HG02852 (cell line): ENCODE measurements around the gene PAMR1.
"Not testable (repeated sequence)": the region's sequence is repeated elsewhere in the genome, so short reads cannot be mapped to it uniquely, and the experiment has no call there.

Source experiments
- ATAC-seq: cut with Tn5 transposase; IDR thresholded peaks from one replicate; pipeline ENCODE4 v1.9.1; 2021; ENCODE audit warnings: mild to moderate bottlenecking, moderate library complexity; ENCODE audit not compliant: unreplicated experiment

The PAMR1 gene, protein sequence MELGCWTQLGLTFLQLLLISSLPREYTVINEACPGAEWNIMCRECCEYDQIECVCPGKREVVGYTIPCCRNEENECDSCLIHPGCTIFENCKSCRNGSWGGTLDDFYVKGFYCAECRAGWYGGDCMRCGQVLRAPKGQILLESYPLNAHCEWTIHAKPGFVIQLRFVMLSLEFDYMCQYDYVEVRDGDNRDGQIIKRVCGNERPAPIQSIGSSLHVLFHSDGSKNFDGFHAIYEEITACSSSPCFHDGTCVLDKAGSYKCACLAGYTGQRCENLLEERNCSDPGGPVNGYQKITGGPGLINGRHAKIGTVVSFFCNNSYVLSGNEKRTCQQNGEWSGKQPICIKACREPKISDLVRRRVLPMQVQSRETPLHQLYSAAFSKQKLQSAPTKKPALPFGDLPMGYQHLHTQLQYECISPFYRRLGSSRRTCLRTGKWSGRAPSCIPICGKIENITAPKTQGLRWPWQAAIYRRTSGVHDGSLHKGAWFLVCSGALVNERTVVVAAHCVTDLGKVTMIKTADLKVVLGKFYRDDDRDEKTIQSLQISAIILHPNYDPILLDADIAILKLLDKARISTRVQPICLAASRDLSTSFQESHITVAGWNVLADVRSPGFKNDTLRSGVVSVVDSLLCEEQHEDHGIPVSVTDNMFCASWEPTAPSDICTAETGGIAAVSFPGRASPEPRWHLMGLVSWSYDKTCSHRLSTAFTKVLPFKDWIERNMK

DNA sequence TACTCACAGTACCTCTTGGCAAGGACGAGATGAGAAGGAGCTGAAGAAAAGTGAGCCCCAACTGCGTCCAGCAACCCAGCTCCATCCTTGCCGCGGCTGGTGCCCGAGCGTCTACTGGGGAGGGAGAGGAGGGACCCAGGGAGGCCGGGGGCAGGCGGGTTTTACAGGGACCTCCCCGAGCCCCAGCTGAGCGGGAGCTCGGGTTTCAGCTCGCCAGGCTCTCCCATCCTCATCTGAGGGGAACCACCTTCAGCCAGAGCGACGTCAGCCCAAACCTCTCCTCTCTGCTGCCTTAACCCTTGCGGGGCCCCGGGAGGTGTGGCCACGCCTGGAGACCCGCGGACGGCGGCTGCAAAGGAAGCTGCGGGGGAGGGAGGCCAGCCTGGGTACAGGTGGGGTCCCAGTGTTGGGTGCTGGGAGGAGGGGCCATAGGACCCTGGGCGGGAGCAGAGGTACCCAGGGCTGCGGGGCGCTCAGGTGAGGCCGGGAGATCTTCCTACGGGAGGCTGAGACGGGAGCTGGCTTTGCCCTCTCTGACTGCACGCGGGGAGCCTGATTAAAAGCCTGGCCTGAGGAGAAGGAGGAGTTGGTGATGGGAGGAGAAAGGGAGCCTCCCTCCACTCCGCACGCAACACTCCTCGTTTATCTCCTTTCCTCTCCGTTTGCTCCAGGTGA, at the start of gene PAMR1:
TSS of gene PAMR1 (minus strand) at position 116 of the 675 bp plus-strand sequence. CDS start at position 85, 31 bp downstream.
- ATAC-seq, result no peak

DNA sequence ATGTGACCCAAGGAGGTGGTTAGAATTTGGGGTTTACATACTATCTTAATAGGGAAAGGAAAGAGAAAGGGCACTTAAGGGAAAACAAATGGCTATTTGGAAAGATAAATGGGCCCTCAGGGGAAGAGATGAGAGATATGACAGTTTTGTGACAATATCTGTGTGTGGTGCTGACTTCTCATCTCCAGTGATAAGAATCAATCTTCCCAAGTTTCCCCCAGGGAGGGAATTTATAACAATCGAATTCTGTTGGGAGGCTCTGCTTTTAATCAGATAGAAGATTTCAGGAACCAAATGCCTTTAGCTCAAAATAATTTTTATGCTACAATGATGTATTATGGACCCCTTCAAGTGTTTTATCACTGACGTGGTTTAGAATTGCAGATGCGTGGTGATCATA, 46.3 kb upstream of the PAMR1 start:
- ATAC-seq, result no peak

DNA sequence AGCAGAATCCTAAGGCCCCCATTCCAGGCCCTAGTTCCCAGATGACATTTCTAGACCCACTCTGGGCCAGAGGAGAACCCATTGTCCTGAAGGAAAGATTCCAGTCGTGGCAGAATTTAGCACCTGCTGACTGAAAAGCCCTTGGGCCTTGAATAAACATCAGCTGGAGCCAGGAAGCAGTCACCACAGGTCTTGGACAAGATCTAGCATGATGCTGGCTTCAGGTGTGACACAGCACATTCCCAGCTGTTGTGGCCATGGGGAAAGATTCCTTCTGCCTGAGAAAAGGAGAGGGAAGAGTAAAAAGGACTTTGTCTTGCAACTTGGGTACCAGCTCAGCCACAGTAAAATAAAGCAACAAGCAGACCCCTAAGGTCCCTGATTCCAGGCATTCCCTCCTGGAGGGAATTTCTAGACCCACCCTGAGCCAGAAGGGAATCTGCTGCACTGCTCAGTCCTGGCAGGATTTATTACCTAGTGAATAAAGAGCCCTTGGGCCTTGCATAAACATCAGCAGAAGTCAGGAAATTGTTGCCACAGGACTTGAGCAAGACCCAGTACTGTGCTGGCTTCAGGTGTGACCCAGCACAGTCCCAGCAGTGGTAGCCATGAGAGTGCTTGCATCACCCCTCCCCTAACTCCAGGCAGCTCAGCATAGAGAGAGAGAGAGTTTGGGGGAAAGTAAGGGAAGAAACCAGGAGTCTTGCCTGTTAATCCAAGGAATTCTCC, 42.5 kb upstream of the PAMR1 start:
- ATAC-seq, result no peak

- no peak for ATAC-seq
Observed at GRCh38 chr11:35566885-35567284, 41.5 kb upstream of the PAMR1 start.

DNA sequence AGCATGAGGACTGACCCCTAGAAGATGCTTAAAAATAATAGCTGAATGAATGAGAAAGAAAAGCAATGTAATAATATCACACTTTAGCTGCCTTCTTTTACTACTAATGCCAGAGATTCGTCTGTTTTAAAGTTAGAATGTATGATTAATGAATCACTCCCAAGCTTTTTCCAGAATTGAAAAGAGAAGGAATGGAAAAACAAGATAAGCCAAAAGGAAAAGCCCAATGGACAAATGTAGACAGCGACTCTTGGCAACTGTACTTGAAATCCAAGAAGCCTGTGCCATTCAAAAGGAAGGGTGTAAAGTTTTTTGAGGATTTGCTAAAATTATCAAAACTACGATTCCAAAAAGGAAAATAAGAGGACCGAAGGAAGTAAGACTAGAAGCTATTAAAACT, 40.8 kb upstream of the PAMR1 start:
- ATAC-seq, result no peak

- ATAC-seq, result no peak
Observed at GRCh38 chr11:35564245-35564595, 38.8 kb upstream of the PAMR1 start.

DNA sequence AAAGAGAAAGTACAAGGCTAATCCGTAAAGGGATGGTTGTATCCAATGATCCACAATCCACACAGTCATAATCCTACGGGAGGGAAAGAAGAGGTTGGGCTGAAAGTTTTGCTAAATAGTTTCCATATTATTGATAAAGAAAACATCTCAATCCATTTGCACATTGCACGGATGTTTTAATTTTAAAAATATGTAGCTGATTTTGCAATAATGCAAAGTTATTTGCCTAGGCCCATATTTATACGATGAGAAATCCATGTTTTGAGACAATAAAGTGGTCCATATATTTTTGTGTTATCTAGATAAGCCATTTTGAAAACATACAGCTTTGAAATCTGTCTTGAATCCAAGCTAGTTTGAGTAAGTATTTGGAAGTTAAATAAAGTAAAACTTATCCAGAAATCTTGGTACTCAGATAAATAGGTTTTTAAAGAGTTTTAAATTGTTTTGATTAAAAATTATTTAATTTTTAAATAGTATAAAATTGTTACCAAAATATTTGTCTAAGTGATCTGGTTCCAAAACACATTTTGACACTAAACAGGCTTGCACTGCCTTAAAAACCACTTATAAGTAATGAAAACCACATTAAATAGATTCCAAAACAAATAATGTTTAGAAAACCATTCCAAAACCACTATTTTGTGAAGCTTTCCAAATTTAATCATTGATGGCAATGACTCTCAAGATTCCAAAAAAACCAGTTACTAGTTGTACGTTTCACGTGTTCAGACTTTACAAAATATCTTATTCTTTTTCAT, 38.2 kb upstream of the PAMR1 start:
- no peak for ATAC-seq

- no peak for ATAC-seq
Observed at GRCh38 chr11:35559949-35560348, 34.5 kb upstream of the PAMR1 start.

- no peak for ATAC-seq
Observed at GRCh38 chr11:35558513-35558912, 33.1 kb upstream of the PAMR1 start.

DNA sequence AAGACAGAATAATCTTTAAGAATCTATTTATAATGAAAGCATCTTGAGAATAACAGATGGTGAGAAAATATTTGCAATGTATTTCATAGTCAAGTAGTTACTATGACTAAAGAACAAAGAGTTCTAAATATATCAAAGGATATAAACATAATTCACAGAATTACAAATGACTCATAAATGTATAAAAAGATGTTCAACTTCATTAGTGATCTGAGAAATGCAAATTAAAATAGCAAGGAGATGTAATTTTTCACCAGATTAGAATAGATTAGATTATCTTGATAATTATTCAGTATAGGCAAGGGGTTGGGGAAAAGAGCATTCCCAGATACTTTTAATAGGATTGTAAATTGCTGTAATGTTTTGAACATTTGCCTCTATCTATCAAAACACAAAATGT, 30.1 kb upstream of the PAMR1 start:
- ATAC-seq, result no peak

DNA sequence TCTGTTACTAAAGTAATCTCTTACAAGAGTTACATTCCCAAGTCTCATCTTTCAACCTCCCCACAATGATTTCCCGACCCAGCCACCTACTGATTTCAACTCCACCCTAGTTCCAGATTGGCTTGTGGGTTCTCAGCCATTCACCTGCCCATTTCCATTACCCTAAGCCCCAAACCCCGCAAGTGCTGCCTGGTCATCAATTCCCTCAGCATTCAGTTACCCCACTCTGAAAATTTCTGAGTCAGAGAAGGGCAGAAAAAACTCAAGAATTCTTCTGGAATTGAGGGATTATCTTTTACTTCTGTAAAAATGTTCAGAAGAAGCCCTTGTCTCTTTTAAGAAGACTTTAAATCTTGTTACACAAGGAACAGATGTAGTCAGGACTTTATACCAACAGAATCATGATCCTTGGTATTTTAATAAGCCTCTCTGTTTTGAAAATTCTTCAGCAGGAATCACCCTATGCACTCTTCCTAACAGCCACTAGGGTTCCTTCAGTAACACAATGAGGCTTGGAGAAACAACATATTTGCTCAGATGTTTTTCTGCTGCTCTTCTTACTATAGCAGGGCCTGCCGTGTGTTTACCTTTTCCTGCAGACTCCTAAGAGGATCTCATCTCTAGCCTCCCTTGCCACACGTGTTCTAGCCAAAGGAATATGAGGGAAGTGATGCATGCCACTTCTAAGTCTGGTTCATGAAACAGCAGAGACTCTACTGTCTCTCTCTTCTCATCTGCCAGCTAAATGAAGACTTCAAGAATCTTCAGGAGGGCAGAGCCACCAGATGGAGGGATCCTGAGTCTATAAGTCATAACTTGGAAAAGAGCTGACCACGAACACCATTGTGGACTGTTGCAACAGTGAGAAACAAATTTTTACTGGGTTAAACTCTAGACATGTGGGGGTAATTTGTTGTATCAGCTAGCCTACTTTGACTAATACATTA, 29.3 kb upstream of the PAMR1 start:
- ATAC-seq, result no peak

DNA sequence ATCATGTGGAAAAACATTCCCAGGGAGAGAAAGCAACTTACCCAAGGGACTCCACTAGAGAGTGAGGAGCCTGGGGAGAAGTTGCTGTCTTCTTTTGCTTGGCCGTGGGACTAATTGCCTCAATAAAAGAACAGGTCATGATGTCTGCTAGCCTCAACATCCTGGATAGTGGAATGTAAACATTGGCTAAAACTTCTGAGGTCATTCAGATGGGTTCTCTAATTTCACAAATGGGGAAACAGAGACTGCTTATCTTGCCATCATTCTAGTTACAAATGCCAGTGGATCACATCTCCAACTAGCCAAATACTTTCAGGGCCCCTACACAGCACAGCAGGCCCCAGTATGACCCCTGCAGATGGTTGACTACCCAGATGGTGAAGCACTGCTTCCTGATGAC, 28.4 kb upstream of the PAMR1 start:
- ATAC-seq, result no peak

DNA sequence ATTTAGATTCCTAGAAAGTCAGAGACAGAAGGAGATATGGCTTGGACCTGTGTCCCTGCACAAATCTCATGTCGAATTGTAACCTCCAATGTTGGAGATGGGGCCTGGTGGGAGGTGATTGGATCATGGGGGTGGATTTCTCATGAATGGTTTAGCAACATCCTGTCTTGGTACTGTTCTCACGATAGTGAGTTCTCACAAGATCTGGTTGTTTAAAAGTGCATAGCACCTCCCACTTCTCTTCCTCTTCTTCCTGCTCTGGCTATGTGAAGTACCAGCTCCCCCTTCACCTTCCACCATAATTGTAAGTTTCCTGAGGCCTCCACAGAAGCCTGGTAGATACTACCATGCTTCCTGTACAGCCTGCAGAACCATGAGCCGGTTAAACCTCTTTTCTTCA, 27.6 kb upstream of the PAMR1 start:
- ATAC-seq, result no peak

DNA sequence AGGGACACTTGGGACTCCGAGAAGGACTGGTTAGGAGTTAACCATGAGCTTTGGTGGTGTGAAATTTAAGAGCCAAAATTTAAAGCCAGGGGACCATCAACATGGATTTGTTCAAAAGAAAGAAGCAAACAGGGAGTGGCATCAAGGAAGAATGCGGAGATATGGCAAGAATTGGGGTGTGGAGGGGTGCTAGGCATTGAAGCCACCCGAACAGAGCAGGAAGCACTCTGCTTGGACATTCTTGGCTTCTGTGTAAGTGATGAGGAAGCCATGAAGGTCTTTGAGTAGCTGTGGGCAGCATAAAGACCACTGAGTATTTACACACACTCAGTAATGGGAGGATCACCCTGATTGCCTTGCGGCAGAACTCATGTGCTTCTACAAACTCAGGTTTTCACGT, 27.2 kb upstream of the PAMR1 start:
- ATAC-seq, result no peak

DNA sequence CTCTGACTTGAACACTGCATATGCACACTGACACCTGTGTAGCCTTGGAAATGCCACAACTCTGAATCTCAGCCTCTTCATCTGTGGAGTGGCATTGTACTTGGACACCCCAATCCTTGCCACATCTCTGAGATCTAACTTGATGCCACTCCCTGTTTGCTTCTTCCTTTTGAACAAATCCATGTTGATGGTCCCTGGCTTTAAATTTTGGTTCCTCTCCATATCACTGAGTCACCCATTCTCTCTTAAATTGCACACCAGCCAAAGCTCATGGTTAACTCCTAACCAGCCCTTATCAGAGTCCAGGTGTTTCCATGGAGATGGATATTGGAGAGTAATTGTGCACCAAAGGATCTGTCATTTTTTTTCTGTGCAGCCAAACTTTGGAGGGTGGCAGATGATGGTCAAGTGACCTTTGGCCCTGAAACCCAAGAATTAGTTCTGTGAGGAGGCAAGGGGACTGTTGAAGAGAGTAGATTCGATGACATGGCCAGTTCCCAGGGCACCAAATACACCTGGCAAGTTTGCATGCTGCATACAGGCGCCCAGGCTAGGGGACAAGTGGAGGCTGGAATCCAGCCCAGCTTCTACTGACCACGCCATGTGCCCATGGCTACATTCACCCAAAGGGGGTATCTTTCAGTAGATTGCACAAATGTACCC, 25.1 kb upstream of the PAMR1 start:
- no peak for ATAC-seq

GRCh38 chr11:35549787-35550186, 24.4 kb upstream of the PAMR1 start:
- ATAC-seq, result no peak

DNA sequence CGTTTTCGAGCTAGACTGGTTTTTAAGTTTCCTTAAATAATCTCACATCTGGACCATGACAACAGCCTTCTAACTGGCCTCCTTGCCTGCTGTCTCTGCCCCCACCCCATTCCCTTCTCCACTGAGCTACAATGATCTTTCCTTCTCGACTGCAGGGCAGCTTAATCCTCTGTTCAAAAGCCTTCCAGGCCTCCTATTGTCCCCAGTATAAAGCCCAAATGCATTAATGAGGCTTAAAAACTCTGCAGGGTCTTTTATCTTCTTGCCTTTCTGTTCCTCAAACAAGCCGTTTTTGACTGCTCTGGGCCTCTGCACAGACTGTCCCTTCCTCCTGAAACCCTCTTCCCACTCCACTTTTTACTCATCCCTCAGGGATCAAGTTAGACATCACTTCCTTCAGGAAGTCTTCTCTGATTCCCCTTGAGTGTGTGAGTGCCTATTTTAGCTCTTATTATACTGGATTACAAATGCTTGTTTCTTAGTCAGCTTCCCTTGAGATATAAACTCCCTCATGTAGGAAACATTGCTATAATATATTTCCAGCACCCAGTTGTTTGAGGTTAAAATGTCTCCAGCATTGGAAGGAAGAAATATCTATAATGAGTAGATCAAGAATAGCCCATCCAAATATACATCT, 23.6 kb upstream of the PAMR1 start:
- no peak for ATAC-seq

GRCh38 chr11:35547995-35548394, 22.6 kb upstream of the PAMR1 start:
- not testable (repeated sequence) for ATAC-seq
